ENCODE measurements around the gene HHAT.

The HHAT gene

DNA sequence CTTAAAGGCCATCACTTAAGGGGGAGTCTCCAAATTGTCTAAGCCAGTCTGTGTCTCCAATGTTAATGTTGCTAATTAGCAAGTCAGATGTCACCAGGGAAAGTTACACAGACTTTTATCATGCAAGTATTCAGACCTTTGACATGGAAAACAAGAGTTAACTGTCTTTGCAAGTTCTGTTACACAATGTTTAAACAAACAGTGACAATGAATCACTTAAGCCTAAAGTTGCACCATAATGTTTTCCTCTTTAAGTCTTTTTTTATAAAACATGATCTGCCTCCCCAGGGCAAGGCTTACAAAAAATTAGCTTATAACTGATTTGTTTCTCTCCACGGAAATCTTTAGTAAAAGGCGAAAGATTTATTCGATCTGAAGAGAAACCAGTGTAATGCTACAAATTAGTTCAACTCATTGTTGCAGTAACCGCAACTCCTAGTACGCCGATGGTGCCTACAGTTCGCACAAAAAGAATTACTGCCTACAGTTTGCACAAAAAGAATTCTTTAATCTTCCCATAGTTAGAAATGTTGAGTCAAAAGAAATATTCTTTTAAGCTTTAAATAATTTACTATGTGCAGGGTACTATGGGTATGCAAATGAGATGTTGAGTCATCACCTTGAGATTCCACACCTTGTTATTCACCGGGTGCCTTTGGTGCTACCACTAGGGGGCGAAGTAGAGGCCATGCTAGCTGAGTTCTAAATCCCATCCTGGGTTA is 45.3 kb downstream of the HHAT start:
- peak overlapping the region; percentile 84 for H3K27ac ChIP-seq
- no peak for TF ChIP-seq ZFX (IDR thresholded peaks at IDR 0.05; ENCODE audit: borderline replicate concordance)
- TF ChIP-seq, protein P1, sequence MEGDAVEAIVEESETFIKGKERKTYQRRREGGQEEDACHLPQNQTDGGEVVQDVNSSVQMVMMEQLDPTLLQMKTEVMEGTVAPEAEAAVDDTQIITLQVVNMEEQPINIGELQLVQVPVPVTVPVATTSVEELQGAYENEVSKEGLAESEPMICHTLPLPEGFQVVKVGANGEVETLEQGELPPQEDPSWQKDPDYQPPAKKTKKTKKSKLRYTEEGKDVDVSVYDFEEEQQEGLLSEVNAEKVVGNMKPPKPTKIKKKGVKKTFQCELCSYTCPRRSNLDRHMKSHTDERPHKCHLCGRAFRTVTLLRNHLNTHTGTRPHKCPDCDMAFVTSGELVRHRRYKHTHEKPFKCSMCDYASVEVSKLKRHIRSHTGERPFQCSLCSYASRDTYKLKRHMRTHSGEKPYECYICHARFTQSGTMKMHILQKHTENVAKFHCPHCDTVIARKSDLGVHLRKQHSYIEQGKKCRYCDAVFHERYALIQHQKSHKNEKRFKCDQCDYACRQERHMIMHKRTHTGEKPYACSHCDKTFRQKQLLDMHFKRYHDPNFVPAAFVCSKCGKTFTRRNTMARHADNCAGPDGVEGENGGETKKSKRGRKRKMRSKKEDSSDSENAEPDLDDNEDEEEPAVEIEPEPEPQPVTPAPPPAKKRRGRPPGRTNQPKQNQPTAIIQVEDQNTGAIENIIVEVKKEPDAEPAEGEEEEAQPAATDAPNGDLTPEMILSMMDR (IDR thresholded peaks at IDR 0.05): peak; percentile 98

DNA sequence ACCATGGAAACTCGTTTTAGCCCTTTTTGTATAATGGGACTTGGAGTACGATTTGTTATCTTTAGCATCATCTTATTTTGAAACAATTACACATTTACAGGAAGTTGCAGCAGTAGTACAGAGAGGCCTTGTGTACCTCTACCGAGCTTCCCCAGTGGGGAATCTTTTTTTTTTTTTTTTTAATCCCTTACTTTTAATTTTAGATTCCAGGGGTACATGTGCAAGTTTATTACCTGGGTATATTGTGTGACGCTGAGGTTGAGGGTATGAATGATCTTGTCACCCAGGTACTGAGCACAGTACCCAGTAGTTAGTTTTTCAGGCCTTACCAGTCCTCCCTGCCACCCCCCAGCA is 45.9 kb downstream of the HHAT start:
- TF ChIP-seq ZFX (IDR thresholded peaks at IDR 0.05; ENCODE audit: borderline replicate concordance): no peak
- TF ChIP-seq, protein P1 (IDR thresholded peaks at IDR 0.05): peak; percentile 76
- peak overlapping the region; percentile 84 for H3K27ac ChIP-seq

DNA sequence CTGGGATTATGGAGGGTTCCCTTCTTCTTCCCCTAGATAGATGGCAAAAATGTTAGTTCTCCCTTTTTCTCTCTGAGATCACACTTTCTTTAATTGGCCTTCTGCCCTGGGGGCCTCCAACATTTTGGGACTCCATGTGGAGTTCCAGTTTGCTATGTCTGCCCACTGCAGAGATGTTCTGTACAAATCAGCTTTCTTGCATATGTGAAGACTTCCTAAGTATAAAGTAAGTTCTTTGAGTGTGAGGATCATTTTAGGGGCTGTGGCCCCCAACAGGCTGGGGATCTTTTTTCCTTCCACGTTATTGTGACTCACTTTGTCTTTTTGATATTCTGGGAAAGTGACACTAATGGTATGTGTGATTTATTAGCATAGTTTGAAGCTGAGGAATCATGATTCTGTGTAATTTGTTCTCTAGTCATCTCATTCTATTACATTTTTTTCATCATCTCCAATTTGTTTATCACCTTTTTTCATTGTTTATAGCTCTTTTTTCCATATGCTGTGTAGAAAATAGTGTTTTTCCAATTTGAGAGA is 48.2 kb downstream of the HHAT start:
- no peak for TF ChIP-seq ZFX (IDR thresholded peaks at IDR 0.05; ENCODE audit: borderline replicate concordance)
- TF ChIP-seq, protein P1 (IDR thresholded peaks at IDR 0.05): no peak
- no peak overlapping the region for H3K27ac ChIP-seq

DNA sequence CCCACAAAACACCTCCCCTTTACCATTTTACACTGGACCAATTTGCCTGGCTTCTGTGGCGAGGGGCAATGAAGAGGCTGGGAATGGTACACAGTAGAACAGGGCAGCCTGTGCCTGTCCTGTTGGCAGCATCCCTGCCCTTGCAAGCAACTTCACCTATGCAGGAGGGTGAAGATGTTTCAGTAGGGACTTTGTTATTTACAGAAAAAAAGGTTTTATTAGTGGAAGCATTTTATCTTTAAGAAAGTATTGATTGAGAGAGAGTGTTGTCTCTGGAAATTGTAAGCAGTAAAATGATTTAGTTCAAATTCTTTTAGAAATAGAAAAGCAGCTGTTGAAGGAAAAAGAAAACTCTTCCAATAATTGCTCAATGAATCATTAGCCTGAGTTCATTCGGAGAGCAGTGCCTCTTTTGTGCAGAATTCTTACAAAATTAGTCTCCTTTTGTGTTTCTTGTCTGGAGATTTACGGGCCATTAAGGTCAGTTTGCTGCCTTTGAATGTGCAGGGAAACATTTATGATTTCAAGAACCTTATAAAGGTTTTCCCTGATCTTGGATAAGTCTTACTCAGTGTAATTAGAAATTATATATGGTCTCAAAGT is 49.1 kb downstream of the HHAT start:
- no peak overlapping the region for H3K27ac ChIP-seq
- no peak for TF ChIP-seq ZFX (IDR thresholded peaks at IDR 0.05; ENCODE audit: borderline replicate concordance)
- TF ChIP-seq, protein P1 (IDR thresholded peaks at IDR 0.05): no peak

DNA sequence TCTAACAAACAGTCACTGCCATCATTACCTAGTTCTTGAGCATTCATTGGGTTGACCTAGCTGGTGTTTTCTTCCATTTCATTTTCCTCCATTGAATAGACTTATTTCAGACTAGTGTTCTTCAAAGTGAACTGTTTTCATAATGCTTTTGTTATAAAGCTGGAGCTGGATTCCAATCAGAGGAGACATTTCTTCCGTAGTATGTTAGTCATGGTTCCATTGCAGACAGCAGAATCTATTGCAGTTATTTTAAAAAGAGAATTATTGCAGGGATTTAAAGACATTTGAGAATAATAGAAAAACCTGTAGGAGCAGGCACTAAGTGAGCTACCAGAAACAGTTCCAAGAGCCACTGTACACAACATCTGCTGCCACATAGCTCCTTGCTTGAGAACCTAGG is 50.0 kb downstream of the HHAT start:
- no peak for TF ChIP-seq ZFX (IDR thresholded peaks at IDR 0.05; ENCODE audit: borderline replicate concordance)
- TF ChIP-seq, protein P1 (IDR thresholded peaks at IDR 0.05): no peak

DNA sequence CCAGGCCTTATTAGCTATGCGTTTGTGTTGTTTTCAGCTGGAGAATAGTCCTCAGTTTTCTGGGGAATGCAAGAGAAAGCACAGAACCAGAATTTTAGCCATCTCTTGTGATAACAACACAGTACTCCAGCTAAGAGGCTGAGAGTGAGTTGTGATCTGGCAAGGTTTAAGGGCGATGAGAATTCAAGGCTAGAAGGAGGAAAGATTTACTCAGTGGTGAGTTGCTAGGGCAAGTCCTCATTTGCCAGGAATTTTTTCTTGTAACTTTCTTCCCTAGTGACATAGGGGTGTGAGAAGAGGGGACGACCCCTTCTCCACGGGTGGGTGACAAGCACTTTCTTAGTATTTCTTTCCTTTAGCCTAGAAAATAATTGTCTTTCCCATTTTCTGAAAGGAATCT is 53.2 kb downstream of the HHAT start:
- no peak overlapping the region for H3K27ac ChIP-seq
- TF ChIP-seq, protein P1 (IDR thresholded peaks at IDR 0.05): no peak
- TF ChIP-seq ZFX (IDR thresholded peaks at IDR 0.05; ENCODE audit: borderline replicate concordance): no peak

More for the DNA sequence above, 50.0 kb downstream of the HHAT start:
- peak overlapping the region; percentile 59 for H3K27ac ChIP-seq

DNA sequence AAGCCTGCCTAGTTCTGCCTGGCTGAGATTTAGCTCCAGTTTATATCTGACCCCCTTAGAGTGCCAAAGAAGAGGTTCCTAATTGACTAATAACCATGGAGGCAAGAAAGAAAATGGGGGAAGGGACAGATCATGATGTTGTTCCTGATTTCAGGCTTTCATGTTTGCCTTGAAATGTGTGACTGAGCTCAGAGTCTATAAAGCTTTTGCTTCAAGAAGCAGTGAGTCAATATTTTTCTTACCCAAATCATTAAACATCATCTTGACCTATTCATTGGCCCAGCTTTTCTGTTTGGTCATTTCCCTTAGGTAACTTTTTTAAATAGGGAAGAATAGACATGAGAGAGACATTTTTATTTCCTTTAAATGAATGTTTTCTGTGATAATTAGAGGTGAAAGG is 55.9 kb downstream of the HHAT start:
- H3K27ac ChIP-seq: peak overlapping the region; percentile 53
- TF ChIP-seq ZFX (IDR thresholded peaks at IDR 0.05; ENCODE audit: borderline replicate concordance): no peak
- TF ChIP-seq, protein P1 (IDR thresholded peaks at IDR 0.05): no peak

Data from 22Rv1 (cell line).